ENCODE data around the gene SLC6A11. TPM values are rescaled to one million over a fixed set of nuclear protein-coding genes. Genes with fewer than 3 reads are reported as not detected.

Gene SLC6A11
- total RNA-seq, 1 experiment from 2014 or later = 0.85 TPM

DNA sequence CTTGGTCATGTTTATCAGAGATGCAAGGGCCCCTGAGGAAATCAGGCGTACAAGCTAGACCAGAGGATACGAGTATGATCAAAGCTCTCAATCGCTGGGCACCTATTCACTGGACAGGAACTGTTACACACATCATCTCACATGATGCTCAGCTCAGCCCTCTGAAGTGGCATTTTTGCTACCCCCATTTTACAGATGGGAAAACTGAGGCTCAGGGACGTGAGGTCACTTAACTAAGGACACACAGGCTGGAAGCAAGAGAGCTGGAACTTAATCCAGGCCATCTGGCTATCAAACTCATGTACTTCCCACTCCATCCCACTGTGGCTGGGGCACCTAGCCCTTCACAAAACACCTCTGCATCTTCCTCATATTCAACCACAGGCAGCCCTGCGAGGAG is 103.6 kb downstream of the SLC6A11 start (continued):
- TF ChIP-seq, protein P1, sequence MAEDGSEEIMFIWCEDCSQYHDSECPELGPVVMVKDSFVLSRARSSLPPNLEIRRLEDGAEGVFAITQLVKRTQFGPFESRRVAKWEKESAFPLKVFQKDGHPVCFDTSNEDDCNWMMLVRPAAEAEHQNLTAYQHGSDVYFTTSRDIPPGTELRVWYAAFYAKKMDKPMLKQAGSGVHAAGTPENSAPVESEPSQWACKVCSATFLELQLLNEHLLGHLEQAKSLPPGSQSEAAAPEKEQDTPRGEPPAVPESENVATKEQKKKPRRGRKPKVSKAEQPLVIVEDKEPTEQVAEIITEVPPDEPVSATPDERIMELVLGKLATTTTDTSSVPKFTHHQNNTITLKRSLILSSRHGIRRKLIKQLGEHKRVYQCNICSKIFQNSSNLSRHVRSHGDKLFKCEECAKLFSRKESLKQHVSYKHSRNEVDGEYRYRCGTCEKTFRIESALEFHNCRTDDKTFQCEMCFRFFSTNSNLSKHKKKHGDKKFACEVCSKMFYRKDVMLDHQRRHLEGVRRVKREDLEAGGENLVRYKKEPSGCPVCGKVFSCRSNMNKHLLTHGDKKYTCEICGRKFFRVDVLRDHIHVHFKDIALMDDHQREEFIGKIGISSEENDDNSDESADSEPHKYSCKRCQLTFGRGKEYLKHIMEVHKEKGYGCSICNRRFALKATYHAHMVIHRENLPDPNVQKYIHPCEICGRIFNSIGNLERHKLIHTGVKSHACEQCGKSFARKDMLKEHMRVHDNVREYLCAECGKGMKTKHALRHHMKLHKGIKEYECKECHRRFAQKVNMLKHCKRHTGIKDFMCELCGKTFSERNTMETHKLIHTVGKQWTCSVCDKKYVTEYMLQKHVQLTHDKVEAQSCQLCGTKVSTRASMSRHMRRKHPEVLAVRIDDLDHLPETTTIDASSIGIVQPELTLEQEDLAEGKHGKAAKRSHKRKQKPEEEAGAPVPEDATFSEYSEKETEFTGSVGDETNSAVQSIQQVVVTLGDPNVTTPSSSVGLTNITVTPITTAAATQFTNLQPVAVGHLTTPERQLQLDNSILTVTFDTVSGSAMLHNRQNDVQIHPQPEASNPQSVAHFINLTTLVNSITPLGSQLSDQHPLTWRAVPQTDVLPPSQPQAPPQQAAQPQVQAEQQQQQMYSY (CRISPR knock-in tag; IDR thresholded peaks at IDR 0.05) = no peak
- TF ChIP-seq ZBTB21 (CRISPR knock-in tag; IDR thresholded peaks at IDR 0.05; ENCODE audit: borderline replicate concordance) = no peak
- TF ChIP-seq GTF2I (CRISPR knock-in tag; conservative IDR thresholded peaks at IDR 0.05) = no peak
- TF ChIP-seq, protein P2, sequence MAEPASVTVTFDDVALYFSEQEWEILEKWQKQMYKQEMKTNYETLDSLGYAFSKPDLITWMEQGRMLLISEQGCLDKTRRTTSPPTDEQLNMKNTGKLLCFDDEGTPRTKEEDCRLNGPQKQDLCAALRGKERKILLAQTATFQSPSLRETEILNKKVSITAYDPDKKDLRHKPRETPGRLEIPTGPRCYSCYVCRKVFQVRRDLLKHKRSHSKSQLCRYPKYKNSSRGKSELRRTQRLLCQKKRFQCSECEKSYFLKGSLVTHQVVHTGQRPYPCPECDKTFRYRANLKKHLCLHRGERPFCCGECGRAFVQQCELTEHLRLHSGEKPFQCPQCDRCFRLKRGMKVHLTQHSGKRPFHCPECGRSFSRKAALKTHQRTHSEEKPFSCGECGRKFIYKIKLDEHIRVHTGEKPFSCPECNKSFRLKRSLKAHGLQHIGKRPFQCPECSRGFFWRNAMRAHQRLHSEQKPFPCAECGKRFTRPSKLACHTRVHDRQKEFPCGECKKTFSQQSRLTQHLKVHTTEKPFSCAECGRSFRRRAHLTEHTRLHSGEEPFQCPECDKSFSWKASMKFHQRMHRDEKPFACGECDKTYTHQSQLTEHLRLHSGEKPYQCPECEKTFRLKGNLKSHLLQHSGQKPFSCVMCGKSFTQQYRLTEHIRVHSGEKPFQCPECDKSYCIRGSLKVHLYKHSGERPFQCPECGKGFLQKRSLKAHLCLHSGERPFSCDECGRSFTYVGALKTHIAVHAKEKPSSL (CRISPR knock-in tag; conservative IDR thresholded peaks at IDR 0.05) = no peak
- no peak for TF ChIP-seq RELA (CRISPR knock-in tag; IDR thresholded peaks at IDR 0.05; ENCODE audit: borderline replicate concordance)
- TF ChIP-seq MYBL2 (CRISPR knock-in tag; IDR thresholded peaks at IDR 0.05) = no peak
- no peak for TF ChIP-seq MXD4 (CRISPR knock-in tag; IDR thresholded peaks at IDR 0.05; ENCODE audit: borderline replicate concordance)

DNA sequence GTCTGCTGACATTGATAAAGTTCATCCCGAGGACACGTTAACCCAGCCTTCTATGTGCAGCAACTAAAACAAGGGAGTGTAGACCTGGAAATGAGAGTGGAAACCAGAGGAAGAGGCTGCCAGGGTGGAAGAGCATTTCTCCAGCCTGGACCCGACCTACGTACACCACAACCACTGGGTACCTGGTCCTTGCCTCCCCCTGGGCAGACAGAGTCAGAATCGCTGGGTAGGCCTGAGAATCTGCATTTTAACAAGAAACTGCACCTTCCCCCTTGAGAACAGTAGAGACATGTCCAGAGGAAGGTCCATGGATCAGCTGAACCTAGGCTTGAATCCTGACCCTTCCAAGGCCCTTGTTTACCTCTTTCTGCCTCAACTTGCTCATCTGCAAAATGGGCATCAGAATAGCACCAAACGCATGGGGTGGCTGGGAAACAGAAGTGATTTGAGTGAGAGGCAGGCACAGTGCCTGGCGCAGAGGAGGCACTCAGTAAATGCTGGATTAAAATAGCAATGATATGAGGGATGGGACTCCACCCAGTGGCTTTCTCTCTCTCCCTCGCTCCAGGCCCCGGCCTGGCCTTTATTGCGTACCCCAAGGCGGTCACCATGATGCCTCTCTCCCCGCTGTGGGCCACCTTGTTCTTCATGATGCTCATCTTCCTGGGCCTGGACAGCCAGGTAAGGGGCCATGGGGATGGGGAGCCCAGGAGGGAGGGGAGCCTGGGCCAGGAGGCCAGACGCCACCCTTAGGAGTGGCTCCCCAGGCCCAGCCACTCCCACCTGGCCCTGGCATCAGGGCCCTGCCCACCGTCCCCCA is 109.6 kb downstream of the SLC6A11 start:
- Mint-ChIP-seq H3K36me3 (no peaks in the 10 kb centered on the region), H3K4me1 (no peaks in the 10 kb centered on the region), H3K27ac (no peak overlapping the region), H3K9me3 (peaks cover 10% of the 10 kb centered on the region), H3K27me3 (ENCODE audit: low read depth) (peaks cover 11% of the 10 kb centered on the region; the same call in 1 of the 2 replicates), H3K4me3 (no peak overlapping the region)
- ATAC-seq = no peak
- ChIA-PET CTCF (no interaction called here), POLR2A (no interaction called here)
- TF ChIP-seq ZNF396 (CRISPR knock-in tag; IDR thresholded peaks at IDR 0.05; ENCODE audit: borderline replicate concordance) = no peak
- TF ChIP-seq NFYB (CRISPR knock-in tag; conservative IDR thresholded peaks at IDR 0.05; ENCODE audit: low read depth) = no peak
- TF ChIP-seq, protein P3, sequence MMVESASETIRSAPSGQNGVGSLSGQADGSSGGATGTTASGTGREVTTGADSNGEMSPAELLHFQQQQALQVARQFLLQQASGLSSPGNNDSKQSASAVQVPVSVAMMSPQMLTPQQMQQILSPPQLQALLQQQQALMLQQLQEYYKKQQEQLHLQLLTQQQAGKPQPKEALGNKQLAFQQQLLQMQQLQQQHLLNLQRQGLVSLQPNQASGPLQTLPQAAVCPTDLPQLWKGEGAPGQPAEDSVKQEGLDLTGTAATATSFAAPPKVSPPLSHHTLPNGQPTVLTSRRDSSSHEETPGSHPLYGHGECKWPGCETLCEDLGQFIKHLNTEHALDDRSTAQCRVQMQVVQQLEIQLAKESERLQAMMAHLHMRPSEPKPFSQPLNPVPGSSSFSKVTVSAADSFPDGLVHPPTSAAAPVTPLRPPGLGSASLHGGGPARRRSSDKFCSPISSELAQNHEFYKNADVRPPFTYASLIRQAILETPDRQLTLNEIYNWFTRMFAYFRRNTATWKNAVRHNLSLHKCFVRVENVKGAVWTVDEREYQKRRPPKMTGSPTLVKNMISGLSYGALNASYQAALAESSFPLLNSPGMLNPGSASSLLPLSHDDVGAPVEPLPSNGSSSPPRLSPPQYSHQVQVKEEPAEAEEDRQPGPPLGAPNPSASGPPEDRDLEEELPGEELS (CRISPR knock-in tag; IDR thresholded peaks at IDR 0.05) = no peak
- no peak for TF ChIP-seq RELA (CRISPR knock-in tag; IDR thresholded peaks at IDR 0.05; ENCODE audit: borderline replicate concordance)
- TF ChIP-seq, protein P4, sequence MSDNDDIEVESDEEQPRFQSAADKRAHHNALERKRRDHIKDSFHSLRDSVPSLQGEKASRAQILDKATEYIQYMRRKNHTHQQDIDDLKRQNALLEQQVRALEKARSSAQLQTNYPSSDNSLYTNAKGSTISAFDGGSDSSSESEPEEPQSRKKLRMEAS (CRISPR knock-in tag; IDR thresholded peaks at IDR 0.05) = no peak
- TF ChIP-seq, protein P5, sequence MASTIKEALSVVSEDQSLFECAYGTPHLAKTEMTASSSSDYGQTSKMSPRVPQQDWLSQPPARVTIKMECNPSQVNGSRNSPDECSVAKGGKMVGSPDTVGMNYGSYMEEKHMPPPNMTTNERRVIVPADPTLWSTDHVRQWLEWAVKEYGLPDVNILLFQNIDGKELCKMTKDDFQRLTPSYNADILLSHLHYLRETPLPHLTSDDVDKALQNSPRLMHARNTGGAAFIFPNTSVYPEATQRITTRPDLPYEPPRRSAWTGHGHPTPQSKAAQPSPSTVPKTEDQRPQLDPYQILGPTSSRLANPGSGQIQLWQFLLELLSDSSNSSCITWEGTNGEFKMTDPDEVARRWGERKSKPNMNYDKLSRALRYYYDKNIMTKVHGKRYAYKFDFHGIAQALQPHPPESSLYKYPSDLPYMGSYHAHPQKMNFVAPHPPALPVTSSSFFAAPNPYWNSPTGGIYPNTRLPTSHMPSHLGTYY (CRISPR knock-in tag; IDR thresholded peaks at IDR 0.05) = no peak
- no peak for TF ChIP-seq EMX1 (CRISPR knock-in tag; IDR thresholded peaks at IDR 0.05)
- DNase-seq (ENCODE audit: low spot score) = no peak

Data from WTC11 (cell line).